H1 (cell line): ENCODE results near the gene DOCK1. TPM values are rescaled to one million over a fixed set of nuclear protein-coding genes. Genes with fewer than 3 reads are reported as not detected.

Experiments used
- CHD1 ChIP-seq: IDR thresholded peaks from 2 replicates; pipeline ENCODE4 v1.6.1; 2012; ENCODE audit warnings: low read depth, low read length, improper control_type of control experiment
- CHD2 ChIP-seq: IDR thresholded peaks from 2 replicates; pipeline ENCODE4 v1.6.1; 2012; ENCODE audit warnings: low read length, improper control_type of control experiment
- HDAC6 ChIP-seq: IDR thresholded peaks from one replicate; pipeline ENCODE4 v1.7.1; 2012; ENCODE audit warnings: low read depth, mild to moderate bottlenecking, inconsistent platforms, low read length, moderate library complexity
- KDM1A ChIP-seq: fragments of 200-600, 300-600 bp; sonication (generic); IDR thresholded peaks from 2 replicates; pipeline ENCODE4 v1.7.1; 2016; ENCODE audit warnings: mild to moderate bottlenecking, low read length, borderline replicate concordance
- KDM5A ChIP-seq: fragments of 200-600 bp; IDR thresholded peaks from 2 replicates; pipeline ENCODE4 v1.7.1; 2012; ENCODE audit warnings: mild to moderate bottlenecking, low read length, inconsistent platforms, mixed read lengths
- MAFK ChIP-seq: IDR thresholded peaks from 2 replicates; pipeline ENCODE4 v1.6.1; 2012; ENCODE audit warnings: low read depth, mild to moderate bottlenecking, improper control_type of control experiment, low read length
- POU5F1 ChIP-seq: IDR thresholded peaks from 2 replicates; pipeline ENCODE4 v1.6.1; 2011; ENCODE audit warnings: low read depth, mild to moderate bottlenecking, low read length, moderate library complexity
- RBBP5 ChIP-seq: IDR thresholded peaks from 2 replicates; pipeline ENCODE4 v1.7.1; 2012; ENCODE audit warnings: low read depth, mild to moderate bottlenecking, inconsistent platforms, low read length, moderate library complexity, borderline replicate concordance
- SAP30 ChIP-seq: fragments of 300-600 bp; sonication (generic); IDR thresholded peaks from 2 replicates; pipeline ENCODE4 v1.7.1; 2012; ENCODE audit warnings: low read length, moderate library complexity, mild to moderate bottlenecking, inconsistent platforms; ENCODE audit not compliant: insufficient read depth, insufficient replicate concordance
- SIN3A ChIP-seq, 2 experiments: IDR thresholded peaks in 1 of 2; conservative IDR thresholded peaks in 1 of 2; 2 replicates each; pipeline ENCODE4 v1.6.1; 2011 to 2012; ENCODE audit warnings: low read length in 2 of 2, improper control_type of control experiment in 1 of 2, low read depth in 1 of 2, mild to moderate bottlenecking in 1 of 2
- SIX5 ChIP-seq: IDR thresholded peaks from 2 replicates; pipeline ENCODE4 v1.6.1; 2011; ENCODE audit warnings: mild to moderate bottlenecking, low read depth, low read length
- SP2 ChIP-seq: IDR thresholded peaks from 2 replicates; pipeline ENCODE4 v1.6.1; 2012; ENCODE audit warnings: mild to moderate bottlenecking, low read length, inconsistent platforms
- SRF ChIP-seq: IDR thresholded peaks from 2 replicates; pipeline ENCODE4 v1.6.1; 2011; ENCODE audit warnings: mild to moderate bottlenecking, low read depth, low read length, moderate library complexity
- TAF1 ChIP-seq: IDR thresholded peaks from 2 replicates; pipeline ENCODE4 v1.6.1; 2011; ENCODE audit warnings: mild to moderate bottlenecking, low read depth, low read length
- TBP ChIP-seq: IDR thresholded peaks from 2 replicates; pipeline ENCODE4 v1.6.1; 2011; ENCODE audit warnings: low read depth, low read length, improper control_type of control experiment
- TCF12 ChIP-seq: IDR thresholded peaks from 2 replicates; pipeline ENCODE4 v1.6.1; 2011; ENCODE audit warnings: low read depth, mild to moderate bottlenecking, low read length
- polyA plus RNA-seq, 7 experiments: library from polyadenylated mRNA; depleted of rRNA in 3 of 7; stranded (reverse) in 5 of 7; unstranded in 2 of 7; fragments of >200 nt in 5 of 7; fragments of 200-250 nt in 2 of 7; gene quantifications; 1 replicate in 5 of 7; 2 replicates in 1 of 7; 4 replicates in 1 of 7; pipeline versions ENCODE4 v1.2.1 to v1.2.3, GENCODE V29; 2011 to 2013; ENCODE audit warnings: missing spikeins in 2 of 7, mixed read lengths in 2 of 7
- total RNA-seq: library from RNA; stranded (reverse); fragmentation: NEBNext Ultra II Directional; extraction: Animal tissue kit (Norgen Biotek cat#: 25700); gene quantifications from 2 replicates; pipeline ENCODE4 v1.2.1, GENCODE V29; 2021
- TF ChIP-seq, protein P1 (sequence below): IDR thresholded peaks from 2 replicates; pipeline ENCODE4 v1.6.1; 2012; ENCODE audit warnings: low read length, inconsistent platforms
- TF ChIP-seq, protein P2 (sequence below): IDR thresholded peaks from 2 replicates; pipeline ENCODE4 v1.6.1; 2012; ENCODE audit warnings: inconsistent platforms
- TF ChIP-seq, protein P3 (sequence below), 3 experiments: IDR thresholded peaks; 1 replicate in 2 of 3; 2 replicates in 1 of 3; pipeline versions ENCODE4 v1.5.1 to v1.6.1; 2011; ENCODE audit warnings: low read length in 3 of 3, mild to moderate bottlenecking in 3 of 3, inconsistent platforms in 2 of 3, low read depth in 1 of 3, moderate library complexity in 1 of 3; ENCODE audit not compliant: insufficient read depth in 1 of 3; ENCODE audit errors: control extremely low read depth in 1 of 3

DOCK1 gene
- total and polyA plus RNA-seq, 2 of the 8 experiments (the other 6 are each of a cell fraction or from before 2014, with no cell fraction given): 11.6 to 53.0 TPM

DNA sequence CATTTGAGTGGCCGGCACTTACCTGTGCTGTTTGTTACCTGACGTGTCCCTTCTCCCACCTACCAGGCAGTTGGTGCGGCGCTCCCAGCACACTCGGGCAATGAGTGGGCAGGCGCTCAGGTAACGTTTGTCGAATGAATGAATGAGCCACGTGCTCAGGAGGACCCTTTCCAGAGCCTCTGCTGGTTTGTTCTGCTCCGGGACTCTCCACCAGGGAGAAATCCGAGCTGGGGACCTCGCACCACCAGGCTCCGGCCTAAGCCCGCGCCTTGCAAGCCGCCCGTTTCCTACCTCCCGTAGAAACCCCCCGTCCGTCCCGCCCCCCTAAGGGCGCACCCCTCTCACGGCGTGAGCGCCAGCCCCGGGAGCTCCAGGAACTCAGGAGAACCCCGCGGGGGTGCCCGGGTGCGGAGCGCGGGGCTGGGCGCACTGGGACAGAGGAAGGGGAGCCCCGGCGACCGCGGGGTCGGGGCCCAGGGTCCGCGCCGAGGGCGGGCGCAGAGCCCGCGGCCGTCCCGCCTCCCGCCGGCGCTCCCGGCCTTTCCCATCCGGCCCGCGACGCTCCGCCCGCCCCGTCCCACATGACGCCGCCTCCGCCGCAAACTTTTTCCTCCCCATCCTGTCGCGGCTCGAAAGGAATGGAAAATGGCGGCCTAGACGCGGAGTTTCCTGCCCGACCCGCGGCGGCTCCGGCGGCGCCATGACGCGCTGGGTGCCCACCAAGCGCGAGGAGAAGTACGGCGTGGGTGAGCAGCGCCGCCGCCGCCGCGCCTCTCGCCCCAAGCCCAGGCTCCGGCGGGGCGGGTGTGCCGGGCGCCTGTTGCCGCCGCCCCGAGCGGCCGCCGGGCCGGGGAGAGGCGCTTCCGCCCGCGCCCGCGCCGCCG is at the start of gene DOCK1 (continued):
- TF ChIP-seq, protein P1, sequence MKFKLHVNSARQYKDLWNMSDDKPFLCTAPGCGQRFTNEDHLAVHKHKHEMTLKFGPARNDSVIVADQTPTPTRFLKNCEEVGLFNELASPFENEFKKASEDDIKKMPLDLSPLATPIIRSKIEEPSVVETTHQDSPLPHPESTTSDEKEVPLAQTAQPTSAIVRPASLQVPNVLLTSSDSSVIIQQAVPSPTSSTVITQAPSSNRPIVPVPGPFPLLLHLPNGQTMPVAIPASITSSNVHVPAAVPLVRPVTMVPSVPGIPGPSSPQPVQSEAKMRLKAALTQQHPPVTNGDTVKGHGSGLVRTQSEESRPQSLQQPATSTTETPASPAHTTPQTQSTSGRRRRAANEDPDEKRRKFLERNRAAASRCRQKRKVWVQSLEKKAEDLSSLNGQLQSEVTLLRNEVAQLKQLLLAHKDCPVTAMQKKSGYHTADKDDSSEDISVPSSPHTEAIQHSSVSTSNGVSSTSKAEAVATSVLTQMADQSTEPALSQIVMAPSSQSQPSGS: no peak
- TF ChIP-seq HDAC6 (no peak), TBP (no peak; the same call in 1 of the 2 replicates), CHD1 (no peak), RBBP5 (0 out of 2 replicates have a peak, but pooled peaks have one; percentile 55), POU5F1 (no peak), MAFK (no peak), TAF1 (peak; percentile 61), SIX5 (no peak), SP2 (no peak), SRF (no peak), CHD2 (no peak), SAP30 (no peak), KDM1A (0 out of 2 replicates have a peak, but pooled peaks have one; percentile 55), KDM5A (no peak), SIN3A (conservative IDR thresholded peaks at IDR 0.05 in 1 of 2, IDR thresholded peaks at IDR 0.05 in 1 of 2; ENCODE audit: low read depth in 1 of 2, low read length in 2 of 2) (0 out of 4 replicates have a peak, but pooled peaks of 1 of the 2 experiments have one; percentile 44), TCF12 (no peak)
- TF ChIP-seq, protein P2, sequence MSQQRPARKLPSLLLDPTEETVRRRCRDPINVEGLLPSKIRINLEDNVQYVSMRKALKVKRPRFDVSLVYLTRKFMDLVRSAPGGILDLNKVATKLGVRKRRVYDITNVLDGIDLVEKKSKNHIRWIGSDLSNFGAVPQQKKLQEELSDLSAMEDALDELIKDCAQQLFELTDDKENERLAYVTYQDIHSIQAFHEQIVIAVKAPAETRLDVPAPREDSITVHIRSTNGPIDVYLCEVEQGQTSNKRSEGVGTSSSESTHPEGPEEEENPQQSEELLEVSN: peak; percentile 80
- TF ChIP-seq, protein P3, sequence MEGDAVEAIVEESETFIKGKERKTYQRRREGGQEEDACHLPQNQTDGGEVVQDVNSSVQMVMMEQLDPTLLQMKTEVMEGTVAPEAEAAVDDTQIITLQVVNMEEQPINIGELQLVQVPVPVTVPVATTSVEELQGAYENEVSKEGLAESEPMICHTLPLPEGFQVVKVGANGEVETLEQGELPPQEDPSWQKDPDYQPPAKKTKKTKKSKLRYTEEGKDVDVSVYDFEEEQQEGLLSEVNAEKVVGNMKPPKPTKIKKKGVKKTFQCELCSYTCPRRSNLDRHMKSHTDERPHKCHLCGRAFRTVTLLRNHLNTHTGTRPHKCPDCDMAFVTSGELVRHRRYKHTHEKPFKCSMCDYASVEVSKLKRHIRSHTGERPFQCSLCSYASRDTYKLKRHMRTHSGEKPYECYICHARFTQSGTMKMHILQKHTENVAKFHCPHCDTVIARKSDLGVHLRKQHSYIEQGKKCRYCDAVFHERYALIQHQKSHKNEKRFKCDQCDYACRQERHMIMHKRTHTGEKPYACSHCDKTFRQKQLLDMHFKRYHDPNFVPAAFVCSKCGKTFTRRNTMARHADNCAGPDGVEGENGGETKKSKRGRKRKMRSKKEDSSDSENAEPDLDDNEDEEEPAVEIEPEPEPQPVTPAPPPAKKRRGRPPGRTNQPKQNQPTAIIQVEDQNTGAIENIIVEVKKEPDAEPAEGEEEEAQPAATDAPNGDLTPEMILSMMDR (IDR thresholded peaks at IDR 0.05; ENCODE audit: control extremely low read depth in 1 of 3, insufficient read depth in 1 of 3, low read depth in 1 of 3, low read length in 3 of 3): no peak
